ENCODE data around the gene FGF14. TPM values are rescaled to one million over a fixed set of nuclear protein-coding genes. Genes with fewer than 3 reads are reported as not detected.

The FGF14 gene
- total RNA-seq, 1 experiment from 2014 or later = 0.22 TPM

- no peak overlapping the region for H3K27ac ChIP-seq (ENCODE audit: insufficient read length, low read depth, low read length)
- H3K4ac ChIP-seq (ENCODE audit: low read depth, low read length) = no peak overlapping the region
- H2AK5ac ChIP-seq (ENCODE audit: insufficient read length, low read length) = no peak overlapping the region
- TF ChIP-seq, protein P1, sequence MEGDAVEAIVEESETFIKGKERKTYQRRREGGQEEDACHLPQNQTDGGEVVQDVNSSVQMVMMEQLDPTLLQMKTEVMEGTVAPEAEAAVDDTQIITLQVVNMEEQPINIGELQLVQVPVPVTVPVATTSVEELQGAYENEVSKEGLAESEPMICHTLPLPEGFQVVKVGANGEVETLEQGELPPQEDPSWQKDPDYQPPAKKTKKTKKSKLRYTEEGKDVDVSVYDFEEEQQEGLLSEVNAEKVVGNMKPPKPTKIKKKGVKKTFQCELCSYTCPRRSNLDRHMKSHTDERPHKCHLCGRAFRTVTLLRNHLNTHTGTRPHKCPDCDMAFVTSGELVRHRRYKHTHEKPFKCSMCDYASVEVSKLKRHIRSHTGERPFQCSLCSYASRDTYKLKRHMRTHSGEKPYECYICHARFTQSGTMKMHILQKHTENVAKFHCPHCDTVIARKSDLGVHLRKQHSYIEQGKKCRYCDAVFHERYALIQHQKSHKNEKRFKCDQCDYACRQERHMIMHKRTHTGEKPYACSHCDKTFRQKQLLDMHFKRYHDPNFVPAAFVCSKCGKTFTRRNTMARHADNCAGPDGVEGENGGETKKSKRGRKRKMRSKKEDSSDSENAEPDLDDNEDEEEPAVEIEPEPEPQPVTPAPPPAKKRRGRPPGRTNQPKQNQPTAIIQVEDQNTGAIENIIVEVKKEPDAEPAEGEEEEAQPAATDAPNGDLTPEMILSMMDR (conservative IDR thresholded peaks at IDR 0.05) = no peak
- Mint-ChIP-seq H3K4me3 (no peak overlapping the region), H3K27ac (no peak overlapping the region), H3K36me3 (ENCODE audit: insufficient read depth in 1 of 3, low read depth in 3 of 3) (no peaks in the 10 kb centered on the region), H3K27me3 (ENCODE audit: low read depth) (no peaks in the 10 kb centered on the region), H3K9me3 (peaks cover 0 to under 1% of the 10 kb centered on the region in 2 experiments; a peak in 1 of 5 replicates), H3K4me1 (peaks cover 1 to 2% of the 10 kb centered on the region in 2 experiments; a peak in 2 of 4 replicates)
- no peaks in the 10 kb centered on the region for H3K23me2 ChIP-seq (ENCODE audit: insufficient read length, low read depth, low read length, poor library complexity, severe bottlenecking)
- H3K27me3 ChIP-seq (ENCODE audit: insufficient read depth, low read length) = no peaks in the 10 kb centered on the region
- no peak overlapping the region for H3K4me2 ChIP-seq (ENCODE audit: insufficient read depth, insufficient read length, low read length)
- no peak overlapping the region for H4K91ac ChIP-seq (ENCODE audit: insufficient read length, low read depth, low read length)
- H3T11ph ChIP-seq (ENCODE audit: low read length) = no peak overlapping the region
- H2AFZ ChIP-seq (ENCODE audit: low read length) = no peak overlapping the region
- WGBS (ENCODE audit: extremely low coverage, insufficient read length, low lambda C conversion rate) = no CpG with 5 or more reads among the region's 2 CpGs
- no peak overlapping the region for H3K23ac ChIP-seq (ENCODE audit: insufficient read length, low read depth, low read length)
- no peak overlapping the region for H4K5ac ChIP-seq (ENCODE audit: insufficient read length, low read depth, low read length)
- H3K9me3 ChIP-seq (ENCODE audit: control insufficient read depth, low read depth, low read length) = no peaks in the 10 kb centered on the region
- no peaks in the 10 kb centered on the region for H3K79me1 ChIP-seq (ENCODE audit: insufficient read depth, low read depth, low read length, poor library complexity, severe bottlenecking)
- H3K9ac ChIP-seq (ENCODE audit: extremely low read depth, insufficient read length, low read length) = no peak overlapping the region
- H3K4me1 ChIP-seq (ENCODE audit: insufficient read depth, low read length) = no peaks in the 10 kb centered on the region
- H2BK5ac ChIP-seq (ENCODE audit: insufficient read length, low read length) = no peak overlapping the region
- no peak overlapping the region for H3K56ac ChIP-seq (ENCODE audit: insufficient read length, low read depth, low read length)
- no peak overlapping the region for H3K14ac ChIP-seq (ENCODE audit: insufficient read depth, low read length)
- H2BK15ac ChIP-seq (ENCODE audit: low read depth, low read length) = no peak overlapping the region
- H3K18ac ChIP-seq (ENCODE audit: insufficient read length, low read depth, low read length) = no peak overlapping the region
- no peaks in the 10 kb centered on the region for H3K79me2 ChIP-seq (ENCODE audit: insufficient read depth, low read length)
- no peak overlapping the region for H2BK120ac ChIP-seq (ENCODE audit: low read depth, low read length, poor library complexity, severe bottlenecking)
- no peaks in the 10 kb centered on the region for H4K20me1 ChIP-seq (ENCODE audit: control insufficient read depth, insufficient read depth, insufficient read length)
- DNase-seq = no peak
- no peak overlapping the region for H2BK12ac ChIP-seq (ENCODE audit: insufficient read length, low read depth, low read length)
- no peak overlapping the region for H2BK20ac ChIP-seq (ENCODE audit: low read depth, low read length, poor library complexity, severe bottlenecking)
- no peak overlapping the region for H4K8ac ChIP-seq (replicated peaks; ENCODE audit: insufficient read length, low read depth, low read length)
Measured at GRCh38 chr13:102359264-102359663, 42.6 kb downstream of the FGF14 start.

Measured in H9 (cell line).